ENCODE data around the gene WWOX.

Gene WWOX

DNA sequence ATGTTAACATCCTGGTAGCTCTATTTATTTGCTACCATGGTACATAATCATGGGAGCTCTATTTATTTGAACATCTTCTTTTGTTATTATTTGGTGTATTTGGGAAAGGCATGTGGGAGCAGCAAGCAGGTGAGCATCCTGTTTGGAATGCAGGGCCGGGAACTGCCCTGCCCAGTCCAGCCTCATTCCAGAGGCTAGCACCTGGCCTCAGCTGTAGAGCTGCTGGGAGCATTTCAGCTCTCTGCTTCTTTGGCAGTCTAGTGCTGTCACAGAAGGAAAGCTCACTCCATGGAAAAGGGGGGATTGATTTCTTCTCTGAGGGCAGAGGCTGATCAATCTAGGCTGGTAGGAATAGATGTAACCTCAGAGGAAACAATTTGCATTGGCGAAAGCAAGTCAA is 112.5 kb downstream of the WWOX start:
- H3K9ac ChIP-seq: no peak overlapping the region
- H2AFZ ChIP-seq (ENCODE audit: low read depth): no peak overlapping the region
- H3K36me3 ChIP-seq (ENCODE audit: insufficient read depth): no peaks in the 10 kb centered on the region
- no peak overlapping the region for H3K27ac ChIP-seq
- H3K4me3 ChIP-seq (IDR thresholded peaks at IDR 0.05; ENCODE audit: insufficient read depth, low read depth, low read length): no peak overlapping the region
- H4K20me1 ChIP-seq (ENCODE audit: insufficient read depth): no peaks in the 10 kb centered on the region
- no peaks in the 10 kb centered on the region for H3K79me2 ChIP-seq (ENCODE audit: insufficient read depth, low read depth)
- H3K4me1 ChIP-seq (ENCODE audit: low read depth, poor library complexity, severe bottlenecking): no peaks in the 10 kb centered on the region
- TF ChIP-seq, protein P1, sequence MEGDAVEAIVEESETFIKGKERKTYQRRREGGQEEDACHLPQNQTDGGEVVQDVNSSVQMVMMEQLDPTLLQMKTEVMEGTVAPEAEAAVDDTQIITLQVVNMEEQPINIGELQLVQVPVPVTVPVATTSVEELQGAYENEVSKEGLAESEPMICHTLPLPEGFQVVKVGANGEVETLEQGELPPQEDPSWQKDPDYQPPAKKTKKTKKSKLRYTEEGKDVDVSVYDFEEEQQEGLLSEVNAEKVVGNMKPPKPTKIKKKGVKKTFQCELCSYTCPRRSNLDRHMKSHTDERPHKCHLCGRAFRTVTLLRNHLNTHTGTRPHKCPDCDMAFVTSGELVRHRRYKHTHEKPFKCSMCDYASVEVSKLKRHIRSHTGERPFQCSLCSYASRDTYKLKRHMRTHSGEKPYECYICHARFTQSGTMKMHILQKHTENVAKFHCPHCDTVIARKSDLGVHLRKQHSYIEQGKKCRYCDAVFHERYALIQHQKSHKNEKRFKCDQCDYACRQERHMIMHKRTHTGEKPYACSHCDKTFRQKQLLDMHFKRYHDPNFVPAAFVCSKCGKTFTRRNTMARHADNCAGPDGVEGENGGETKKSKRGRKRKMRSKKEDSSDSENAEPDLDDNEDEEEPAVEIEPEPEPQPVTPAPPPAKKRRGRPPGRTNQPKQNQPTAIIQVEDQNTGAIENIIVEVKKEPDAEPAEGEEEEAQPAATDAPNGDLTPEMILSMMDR (conservative IDR thresholded peaks at IDR 0.05; ENCODE audit: low read depth, low read length): no peak
- no peak overlapping the region for H3K4me2 ChIP-seq
- H3K27me3 ChIP-seq (ENCODE audit: insufficient read depth, low read depth): no peaks in the 10 kb centered on the region

DNA sequence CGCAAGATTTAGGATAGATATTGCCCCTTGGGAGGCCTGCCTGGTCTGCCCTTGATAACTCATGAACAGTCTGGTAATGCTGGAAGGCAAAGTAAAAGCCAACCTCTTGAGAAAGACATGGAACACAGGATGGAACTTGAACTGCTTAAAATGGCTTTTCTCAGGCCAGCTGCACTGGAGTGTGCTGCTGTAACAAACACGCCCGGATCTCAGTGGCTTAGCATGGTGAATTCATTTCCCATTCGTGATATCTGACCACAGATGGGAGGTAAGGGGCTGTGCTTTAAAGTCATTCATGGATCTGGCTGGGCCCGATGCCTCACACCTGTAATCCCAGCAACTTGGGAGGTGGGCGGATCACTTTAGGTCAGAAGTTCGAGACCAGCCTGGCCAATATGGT is 113.2 kb downstream of the WWOX start:
- Histone ChIP-seq H3K4me1 (ENCODE audit: low read depth, poor library complexity, severe bottlenecking) (no peaks in the 10 kb centered on the region), H2AFZ (ENCODE audit: low read depth) (no peak overlapping the region), H3K36me3 (ENCODE audit: insufficient read depth) (no peaks in the 10 kb centered on the region), H3K27ac (no peak overlapping the region), H3K27me3 (ENCODE audit: insufficient read depth, low read depth) (no peaks in the 10 kb centered on the region), H3K4me2 (no peak overlapping the region), H3K9ac (no peak overlapping the region), H4K20me1 (ENCODE audit: insufficient read depth) (no peaks in the 10 kb centered on the region), H3K4me3 (IDR thresholded peaks at IDR 0.05; ENCODE audit: insufficient read depth, low read depth, low read length) (no peak overlapping the region), H3K79me2 (ENCODE audit: insufficient read depth, low read depth) (no peaks in the 10 kb centered on the region)
- TF ChIP-seq, protein P1 (conservative IDR thresholded peaks at IDR 0.05; ENCODE audit: low read depth, low read length): no peak

DNA sequence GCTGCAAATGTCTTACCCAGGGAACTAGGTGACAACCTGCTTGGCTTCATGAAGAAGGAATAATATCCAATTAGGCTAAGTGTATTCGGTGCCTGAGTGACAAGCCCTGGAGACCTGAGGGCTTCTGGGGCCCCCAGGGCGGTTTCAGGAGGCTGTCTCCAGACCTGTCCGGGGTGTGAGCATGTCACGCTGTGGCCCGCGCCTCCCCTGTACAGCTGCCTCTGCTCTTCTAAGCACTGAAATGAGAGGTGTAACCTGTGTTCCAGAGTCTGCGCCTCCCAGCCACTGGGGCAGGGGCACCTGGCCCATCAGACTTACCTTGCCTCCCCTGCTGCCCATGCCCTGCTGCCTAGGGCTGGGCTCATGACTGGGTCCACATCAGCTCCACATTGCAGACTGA is 114.3 kb downstream of the WWOX start:
- no peak overlapping the region for H3K4me2 ChIP-seq

DNA sequence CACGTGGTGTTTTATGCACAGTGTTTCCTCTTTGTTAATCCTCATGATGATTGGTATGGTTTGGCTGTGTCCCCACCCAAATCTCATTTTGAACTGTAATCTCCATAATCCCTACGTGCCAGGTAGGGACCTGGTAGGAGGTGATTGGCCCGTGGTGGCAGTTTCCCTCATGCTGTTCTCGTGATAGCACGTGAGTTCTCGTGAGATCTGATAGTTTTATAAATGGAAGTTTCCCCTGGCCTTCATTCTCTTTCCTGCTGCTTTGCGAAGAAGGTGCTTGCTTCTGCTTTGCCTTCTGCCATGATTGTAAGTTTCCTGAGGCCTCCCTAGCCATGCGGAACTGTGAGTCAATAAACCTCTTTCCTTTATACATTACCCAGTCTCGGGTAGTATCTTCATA is 115.8 kb downstream of the WWOX start:
- H2AFZ ChIP-seq (ENCODE audit: low read depth): no peak overlapping the region
- H3K36me3 ChIP-seq (ENCODE audit: insufficient read depth): no peaks in the 10 kb centered on the region
- no peaks in the 10 kb centered on the region for H3K4me1 ChIP-seq (ENCODE audit: low read depth, poor library complexity, severe bottlenecking)
- H3K4me2 ChIP-seq: no peak overlapping the region
- no peaks in the 10 kb centered on the region for H4K20me1 ChIP-seq (ENCODE audit: insufficient read depth)
- H3K27ac ChIP-seq: no peak overlapping the region
- TF ChIP-seq, protein P1 (conservative IDR thresholded peaks at IDR 0.05; ENCODE audit: low read depth, low read length): no peak
- H3K9ac ChIP-seq: no peak overlapping the region
- H3K27me3 ChIP-seq (ENCODE audit: insufficient read depth, low read depth): no peaks in the 10 kb centered on the region
- H3K4me3 ChIP-seq (IDR thresholded peaks at IDR 0.05; ENCODE audit: insufficient read depth, low read depth, low read length): no peak overlapping the region
- no peaks in the 10 kb centered on the region for H3K79me2 ChIP-seq (ENCODE audit: insufficient read depth, low read depth)

More for the DNA sequence above, 114.3 kb downstream of the WWOX start:
- no peaks in the 10 kb centered on the region for H3K79me2 ChIP-seq (ENCODE audit: insufficient read depth, low read depth)
- no peaks in the 10 kb centered on the region for H3K27me3 ChIP-seq (ENCODE audit: insufficient read depth, low read depth)
- TF ChIP-seq, protein P1 (conservative IDR thresholded peaks at IDR 0.05; ENCODE audit: low read depth, low read length): no peak
- H3K36me3 ChIP-seq (ENCODE audit: insufficient read depth): no peaks in the 10 kb centered on the region
- H3K4me3 ChIP-seq (IDR thresholded peaks at IDR 0.05; ENCODE audit: insufficient read depth, low read depth, low read length): no peak overlapping the region
- H3K4me1 ChIP-seq (ENCODE audit: low read depth, poor library complexity, severe bottlenecking): no peaks in the 10 kb centered on the region
- no peak overlapping the region for H2AFZ ChIP-seq (ENCODE audit: low read depth)
- no peak overlapping the region for H3K9ac ChIP-seq
- H3K27ac ChIP-seq: no peak overlapping the region
- H4K20me1 ChIP-seq (ENCODE audit: insufficient read depth): no peaks in the 10 kb centered on the region

Measured in KMS-11 (cell line).